Stimulated activated CD8-positive, alpha-beta memory T cell treated with anti-CD3 and anti-CD28 coated beads, Interleukin-15, amount 100 ng/mL, for 4 hours (primary cell): ENCODE data around the gene CACNA1C.

Experiments
- DNase-seq, 2 donors: peaks; one replicate each; pipeline ENCODE4 v3.0.0-alpha.2; 2020; ENCODE audit warnings: low read depth in 2 of 2

CACNA1C gene

GRCh38 chr12:2256453-2256852, 203.7 kb downstream of the CACNA1C start:
- no peak for DNase-seq

GRCh38 chr12:2256915-2257314, 204.1 kb downstream of the CACNA1C start:
- no peak for DNase-seq

DNA sequence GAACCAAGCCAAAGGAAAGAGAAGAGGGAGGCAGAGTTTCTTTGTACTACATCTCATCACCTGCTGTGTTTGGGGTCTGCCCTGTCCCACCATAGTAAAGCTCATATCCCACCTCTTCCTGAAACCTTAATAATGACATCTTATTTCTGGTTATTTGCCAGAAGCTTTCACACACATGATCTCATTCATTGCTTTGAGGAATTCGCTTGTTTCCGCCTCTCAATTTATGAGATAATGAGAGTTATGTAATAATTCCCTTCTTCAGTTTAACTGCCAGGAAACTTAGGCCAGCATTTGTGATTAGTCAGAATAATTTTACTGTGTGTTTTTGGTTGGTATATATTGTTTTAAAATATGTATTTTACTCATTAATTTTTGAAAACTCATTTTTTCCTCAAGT, 205.2 kb downstream of the CACNA1C start:
- DNase-seq: no peak

- DNase-seq: no peak
Measured at GRCh38 chr12:2259369-2259768, 206.6 kb downstream of the CACNA1C start.

DNA sequence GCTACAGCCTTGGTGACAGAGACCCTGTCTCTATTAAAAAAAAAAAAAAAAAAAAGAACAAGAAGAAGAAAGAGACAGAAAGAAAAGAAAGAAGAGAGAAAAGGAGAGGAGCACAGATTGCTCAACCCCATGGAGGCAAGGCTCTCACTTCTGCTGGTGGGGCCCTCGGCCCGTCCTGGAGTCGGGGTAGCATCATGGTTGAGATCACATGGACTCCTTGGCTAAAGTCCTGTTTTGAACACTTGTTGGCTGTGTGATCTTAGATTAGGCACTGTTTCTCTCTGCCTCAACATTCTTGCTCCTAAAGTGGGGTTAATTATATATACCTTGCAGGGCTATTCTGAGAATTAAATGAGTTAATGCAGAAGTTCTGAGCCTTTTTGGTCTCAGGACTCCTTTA, 207.7 kb downstream of the CACNA1C start:
- DNase-seq: no peak

GRCh38 chr12:2261708-2262107, 208.9 kb downstream of the CACNA1C start:
- no peak for DNase-seq

DNA sequence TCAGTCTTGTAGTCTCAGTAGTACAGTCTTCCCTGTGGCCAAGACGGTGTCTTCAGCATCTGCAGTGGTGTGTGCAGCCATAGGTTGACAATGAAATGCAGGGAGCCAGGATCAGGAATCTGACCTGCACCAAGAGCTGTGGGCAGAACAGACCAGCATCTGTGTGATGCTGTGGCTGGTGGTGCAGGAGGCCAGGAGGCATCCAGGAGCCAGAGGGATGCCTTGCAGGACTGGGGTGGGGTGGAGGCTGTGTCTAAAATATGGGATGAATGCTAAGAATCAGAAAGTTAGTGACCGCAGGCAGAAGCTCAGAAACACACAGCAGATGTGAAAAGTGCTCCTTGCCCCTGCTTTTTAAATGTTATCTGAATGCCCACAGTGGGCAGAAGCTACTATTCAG, 209.7 kb downstream of the CACNA1C start:
- no peak for DNase-seq

DNA sequence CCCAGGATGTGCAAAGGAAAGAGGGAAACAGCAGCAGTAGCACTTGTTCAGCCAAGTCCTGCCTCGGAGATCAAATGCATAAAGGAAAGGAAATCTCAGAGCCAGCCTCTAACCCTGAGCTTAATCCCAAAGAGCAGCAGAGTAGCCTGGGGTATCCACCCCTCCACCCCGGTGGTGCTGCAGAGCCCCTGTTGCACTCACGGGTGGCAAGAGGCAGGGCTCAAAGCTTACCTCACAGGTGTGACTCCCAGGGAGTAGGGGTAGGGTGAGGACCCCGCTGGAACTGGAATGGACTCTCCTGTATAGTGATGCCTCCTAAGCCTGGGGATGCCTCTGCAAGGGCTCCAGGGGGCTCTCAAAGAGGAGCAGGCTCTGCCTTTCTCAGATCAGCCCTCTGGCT, 211.1 kb downstream of the CACNA1C start:
- no peak for DNase-seq

DNA sequence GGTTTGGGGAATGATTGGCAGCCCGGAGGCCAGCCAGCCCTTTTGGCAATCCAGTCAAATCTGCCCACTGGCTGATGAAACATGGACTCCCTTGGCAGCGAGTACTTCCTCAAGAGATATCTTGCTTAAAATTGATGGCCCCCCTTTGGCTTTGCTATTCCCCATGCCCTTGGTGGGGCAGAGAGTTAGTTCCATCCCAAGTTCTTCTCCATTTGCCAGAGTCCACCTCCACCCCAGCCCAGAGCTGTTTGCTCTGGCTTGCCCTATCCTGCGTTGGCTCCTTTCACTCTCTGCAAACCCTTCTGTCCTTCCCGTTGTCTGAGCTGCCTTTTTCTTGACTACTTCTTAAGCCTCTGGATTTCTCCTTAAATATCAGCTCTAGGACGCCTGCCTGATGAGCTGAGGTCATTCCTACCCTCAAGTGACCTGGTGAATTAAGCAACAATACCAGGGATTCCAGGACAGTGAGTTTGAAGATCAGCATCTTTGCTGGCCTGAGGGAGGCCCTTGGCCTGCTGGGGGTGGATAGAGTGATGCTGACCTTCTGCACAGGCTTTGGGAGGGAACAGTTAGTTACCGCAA, 212.0 kb downstream of the CACNA1C start:
- no peak for DNase-seq

GRCh38 chr12:2265461-2266167, 212.8 kb downstream of the CACNA1C start:
- DNase-seq: no peak

- no peak for DNase-seq
Measured at GRCh38 chr12:2266666-2267620, 214.2 kb downstream of the CACNA1C start.

- DNase-seq: no peak
Measured at GRCh38 chr12:2267703-2268470, 215.1 kb downstream of the CACNA1C start.

DNA sequence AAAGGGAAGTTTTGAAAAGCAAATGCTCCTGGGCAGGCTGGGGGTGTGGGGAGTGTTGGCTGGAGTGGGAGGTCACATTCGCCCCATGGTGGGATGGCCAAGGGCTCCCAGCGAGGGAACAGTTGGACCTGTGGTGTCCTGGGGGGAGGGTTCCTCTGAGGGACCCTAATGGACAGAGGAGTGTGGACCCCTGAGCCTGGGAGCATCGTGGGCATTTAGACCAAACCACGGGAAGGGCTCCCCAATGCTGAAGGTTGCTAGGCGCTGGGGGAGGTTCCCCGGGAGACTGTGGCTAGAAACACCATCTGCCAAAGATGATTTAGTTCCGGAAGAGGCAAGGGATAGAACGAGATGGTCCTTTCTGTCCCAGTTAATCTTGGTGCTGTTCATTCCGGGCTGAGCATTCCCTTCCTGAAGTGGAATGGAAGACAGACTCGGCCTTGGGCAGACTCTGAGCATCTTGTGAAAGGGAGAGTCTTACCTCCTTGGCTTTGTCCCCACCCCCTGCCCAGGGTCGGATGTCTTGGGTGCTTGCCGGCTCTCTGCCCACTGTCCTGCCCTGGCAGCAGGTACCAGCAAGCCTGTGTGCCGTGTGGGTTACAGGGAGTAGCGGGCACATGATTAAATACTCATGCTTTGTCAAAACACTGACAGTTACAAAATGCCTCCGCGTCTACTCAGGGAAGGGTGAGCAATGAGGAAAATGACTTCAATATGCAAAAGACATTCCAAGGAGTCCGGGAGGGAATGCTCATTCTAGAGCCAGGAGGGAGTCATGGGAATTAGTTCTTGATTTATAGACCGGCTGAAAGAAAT, 215.9 kb downstream of the CACNA1C start:
- DNase-seq: no peak

DNA sequence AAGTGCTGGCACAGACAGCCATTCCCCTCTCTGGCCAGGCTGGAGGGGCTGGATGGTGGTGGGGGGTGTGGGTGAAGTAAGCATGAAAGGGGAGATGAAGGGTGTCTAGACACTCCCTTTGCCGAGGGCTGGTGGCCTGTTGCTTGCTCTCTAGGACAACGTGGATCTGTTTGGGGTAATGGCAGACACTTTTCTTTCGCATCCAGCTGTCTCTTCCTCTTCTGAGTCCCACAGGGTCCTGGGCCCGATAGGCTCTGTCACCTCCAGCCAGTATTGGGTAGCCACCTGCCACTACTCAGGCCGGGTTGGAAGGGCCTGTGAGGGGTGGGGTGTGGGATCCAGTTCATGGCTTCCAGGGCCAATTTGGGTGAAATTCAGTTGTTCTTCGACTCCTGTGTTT, 218.1 kb downstream of the CACNA1C start:
- DNase-seq: no peak

GRCh38 chr12:2271961-2272360, 219.2 kb downstream of the CACNA1C start:
- DNase-seq: no peak

DNA sequence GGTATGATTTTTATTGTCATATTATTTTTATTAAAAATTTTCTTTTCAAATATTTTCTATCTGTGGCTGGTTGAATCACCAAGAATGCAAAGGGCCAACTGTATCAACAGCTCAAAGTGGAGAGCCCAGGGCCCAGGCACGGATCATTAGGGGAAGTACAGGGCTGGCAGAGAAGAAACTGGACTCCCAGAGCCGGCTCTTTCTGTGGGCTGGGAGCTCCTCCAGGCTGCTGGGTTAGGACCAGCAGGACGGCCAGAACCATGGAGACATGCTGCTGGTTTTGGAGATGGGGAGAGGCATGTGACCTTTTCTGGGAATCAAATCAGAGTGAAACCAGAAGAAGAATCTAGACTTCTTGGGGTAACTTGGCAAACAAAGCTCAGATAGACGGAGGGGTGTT, 220.5 kb downstream of the CACNA1C start:
- no peak for DNase-seq

DNA sequence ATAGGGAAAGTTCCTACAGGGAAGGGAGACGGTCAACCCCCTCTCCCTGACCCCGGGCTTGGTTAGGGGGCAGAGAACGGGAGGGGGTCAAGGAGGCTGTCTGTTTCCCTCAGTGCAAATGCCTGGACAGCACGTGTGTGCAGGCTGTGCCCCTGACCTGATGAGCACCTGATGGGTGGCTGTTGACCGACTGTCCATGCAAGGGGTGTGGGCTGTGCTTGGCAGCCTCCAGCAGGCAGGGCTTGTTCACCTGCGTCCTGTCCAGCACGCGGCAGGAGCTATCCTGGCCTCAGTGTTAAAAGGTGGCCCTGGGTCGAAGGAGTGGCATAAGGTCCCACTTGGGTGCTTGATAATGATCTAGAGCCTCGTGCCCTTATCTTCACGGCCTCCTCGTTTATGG, 221.0 kb downstream of the CACNA1C start:
- DNase-seq: no peak

DNA sequence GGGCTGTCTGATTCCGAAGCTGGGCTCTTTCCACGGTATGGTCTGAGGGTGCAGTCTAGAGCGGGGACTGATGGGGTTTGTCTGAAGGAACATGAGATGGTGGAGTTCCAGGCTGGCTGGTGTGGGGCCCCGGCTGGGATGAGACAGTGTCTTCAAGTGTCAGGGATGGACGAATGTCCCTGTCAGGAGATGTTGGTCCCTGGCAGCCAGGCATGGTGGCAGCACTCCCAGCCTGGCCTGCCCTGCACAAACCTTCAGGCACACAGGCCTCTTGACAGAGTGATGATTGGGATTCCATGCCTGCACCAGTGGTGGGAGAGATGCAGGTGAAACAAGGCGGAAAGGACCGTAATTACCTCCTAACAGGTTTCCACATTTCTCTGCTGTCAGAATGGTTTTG, 221.9 kb downstream of the CACNA1C start:
- DNase-seq: no peak

GRCh38 chr12:2276288-2277033, 223.7 kb downstream of the CACNA1C start:
- no peak for DNase-seq

DNA sequence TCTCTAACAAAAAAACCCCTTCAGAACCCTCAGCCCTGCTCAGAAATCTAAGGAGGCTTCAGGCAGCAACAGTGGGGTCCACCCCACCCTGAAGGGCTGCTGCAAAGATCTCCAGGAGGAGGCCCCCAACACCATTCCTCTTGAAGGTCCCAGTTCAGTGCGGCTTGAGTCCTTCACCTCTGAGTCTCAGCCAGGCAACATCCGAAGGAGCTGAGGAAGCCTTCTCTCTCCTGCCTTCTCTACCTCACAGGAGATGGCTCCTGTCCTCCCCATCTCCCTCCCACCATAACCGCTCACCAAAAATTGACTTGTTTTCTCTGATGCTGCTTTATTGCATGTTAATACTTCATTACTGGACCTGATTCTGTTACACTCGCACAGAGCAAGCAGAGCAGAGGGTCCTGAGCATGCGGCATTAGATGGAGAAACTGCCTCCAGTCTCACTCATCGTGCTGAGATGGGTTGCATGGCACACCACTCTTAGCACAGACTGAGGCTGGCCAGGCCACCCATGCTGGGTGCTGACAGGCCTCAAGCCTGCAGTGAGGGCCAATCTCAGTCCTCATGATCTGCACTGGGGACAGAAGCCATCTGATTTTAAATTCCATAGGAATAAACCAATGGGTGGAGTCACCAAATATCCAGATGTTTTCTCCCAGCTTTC, 224.8 kb downstream of the CACNA1C start:
- DNase-seq: no peak
